Upper lobe of right lung (tissue), 1 donor: ENCODE results near the gene LRIG1. TPM values are rescaled to one million over a fixed set of nuclear protein-coding genes. Genes with fewer than 3 reads are reported as not detected.

Experiments
- ATAC-seq: fragments of 200-7000 bp; cut with Tn5 transposase; one replicate; pipeline ENCODE4 v1.9.1; 2020; ENCODE audit warnings: mild to moderate bottlenecking, moderate library complexity
- DNase-seq: peaks from one replicate; pipeline ENCODE4 v3.0.0-alpha.2; 2020
- H3K27ac ChIP-seq: fragments of 200-600 bp; one replicate; pipeline ENCODE4 v1.8.0; 2022
- H3K27me3 ChIP-seq: fragments of 200-600 bp; one replicate; pipeline ENCODE4 v1.8.0; 2022; ENCODE audit warnings: mild to moderate bottlenecking
- H3K36me3 ChIP-seq: fragments of 200-600 bp; one replicate; pipeline ENCODE4 v1.8.0; 2022
- H3K4me1 ChIP-seq: fragments of 200-600 bp; one replicate; pipeline ENCODE4 v1.8.0; 2022
- H3K4me3 ChIP-seq: fragments of 200-600 bp; one replicate; pipeline ENCODE4 v1.8.0; 2022; ENCODE audit warnings: mild to moderate bottlenecking
- H3K9me3 ChIP-seq: fragments of 200-600 bp; one replicate; pipeline ENCODE4 v1.8.0; 2022
- intact Hi-C: fragments of 100-400 bp; cut with DNase I; formaldehyde crosslinking; loops from one replicate; pipeline ENCODE4 v1.11.0; 2022
- total RNA-seq: library from RNA; stranded (reverse); fragmentation: NEBNext Ultra II Directional; extraction: Animal tissue kit (Norgen Biotek cat#: 25700); gene quantifications from one replicate; pipeline ENCODE4 v1.2.1, GENCODE V29; 2021
- TF ChIP-seq, protein P1 (sequence below): fragments of 200-600 bp; IDR thresholded peaks from one replicate; pipeline ENCODE4 v1.8.0; 2022; ENCODE audit warnings: antibody characterized with exemption
- donor health status: DM: no; HTN: yes; CAD: no; lungs with severe emphysema.

The LRIG1 gene
- total RNA-seq, 1 donor from 2014 or later = 56.2 TPM

DNA sequence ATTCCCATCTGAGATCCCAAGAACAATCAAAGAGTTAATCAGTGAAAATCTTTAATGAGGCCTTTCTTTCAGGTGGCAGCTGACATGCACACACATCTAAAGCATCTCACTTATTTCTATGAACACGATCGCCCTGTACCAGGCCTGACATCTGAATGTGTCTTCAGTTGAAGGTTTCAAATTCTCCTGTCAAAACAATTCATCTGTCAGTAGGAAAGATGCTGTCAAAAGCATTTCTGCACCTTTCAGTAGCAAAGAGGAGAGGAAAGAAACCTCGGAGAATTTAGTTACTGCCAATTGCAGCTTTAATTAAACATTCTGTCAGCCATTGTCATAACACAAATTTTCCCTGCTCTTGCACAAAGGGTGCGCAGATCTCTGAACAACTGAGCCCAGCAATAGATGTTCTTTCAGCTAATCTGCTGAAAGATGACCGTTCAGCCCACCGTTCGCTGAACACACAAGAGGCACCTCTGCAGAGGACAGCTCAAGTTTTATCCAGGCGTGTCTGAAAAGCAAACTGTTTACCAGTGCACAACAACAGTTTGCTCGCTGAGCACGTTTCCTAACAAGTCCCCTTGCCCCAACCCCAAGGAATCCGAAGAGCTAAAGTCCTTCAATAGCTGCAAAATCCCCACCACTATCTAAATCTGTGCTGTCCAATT lies 34.1 kb downstream of the LRIG1 start:
- Histone ChIP-seq H3K27me3 (no peaks in the 10 kb centered on the region), H3K27ac (no peak overlapping the region), H3K4me1 (peaks cover 25% of the 10 kb centered on the region), H3K4me3 (no peak overlapping the region), H3K36me3 (no peaks in the 10 kb centered on the region), H3K9me3 (no peaks in the 10 kb centered on the region)
- TF ChIP-seq, protein P1, sequence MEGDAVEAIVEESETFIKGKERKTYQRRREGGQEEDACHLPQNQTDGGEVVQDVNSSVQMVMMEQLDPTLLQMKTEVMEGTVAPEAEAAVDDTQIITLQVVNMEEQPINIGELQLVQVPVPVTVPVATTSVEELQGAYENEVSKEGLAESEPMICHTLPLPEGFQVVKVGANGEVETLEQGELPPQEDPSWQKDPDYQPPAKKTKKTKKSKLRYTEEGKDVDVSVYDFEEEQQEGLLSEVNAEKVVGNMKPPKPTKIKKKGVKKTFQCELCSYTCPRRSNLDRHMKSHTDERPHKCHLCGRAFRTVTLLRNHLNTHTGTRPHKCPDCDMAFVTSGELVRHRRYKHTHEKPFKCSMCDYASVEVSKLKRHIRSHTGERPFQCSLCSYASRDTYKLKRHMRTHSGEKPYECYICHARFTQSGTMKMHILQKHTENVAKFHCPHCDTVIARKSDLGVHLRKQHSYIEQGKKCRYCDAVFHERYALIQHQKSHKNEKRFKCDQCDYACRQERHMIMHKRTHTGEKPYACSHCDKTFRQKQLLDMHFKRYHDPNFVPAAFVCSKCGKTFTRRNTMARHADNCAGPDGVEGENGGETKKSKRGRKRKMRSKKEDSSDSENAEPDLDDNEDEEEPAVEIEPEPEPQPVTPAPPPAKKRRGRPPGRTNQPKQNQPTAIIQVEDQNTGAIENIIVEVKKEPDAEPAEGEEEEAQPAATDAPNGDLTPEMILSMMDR = no peak
- intact Hi-C loops = no loop called here
- ATAC-seq (no peak), DNase-seq (no peak)

DNA sequence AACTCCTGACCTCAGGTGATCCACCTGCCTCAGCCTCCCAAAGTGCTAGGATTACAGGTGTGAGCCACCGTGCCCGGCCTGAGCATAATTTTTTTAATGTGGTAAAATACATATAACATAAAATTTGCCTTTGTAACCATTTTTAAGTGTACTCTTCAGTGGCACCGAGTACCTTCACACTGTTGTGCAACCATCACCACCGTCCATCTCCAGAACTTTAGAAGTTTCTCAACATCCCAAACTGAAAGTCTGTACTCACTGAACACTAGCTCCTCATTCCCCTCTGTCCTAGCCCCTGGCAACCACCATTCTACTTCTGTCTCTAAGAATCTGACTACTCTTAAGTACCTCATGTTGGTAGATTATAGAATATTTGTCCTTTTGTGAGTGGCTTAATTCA lies 35.2 kb downstream of the LRIG1 start:
- Histone ChIP-seq H3K4me1 (peaks cover 25% of the 10 kb centered on the region), H3K4me3 (no peak overlapping the region), H3K27me3 (no peaks in the 10 kb centered on the region), H3K9me3 (no peaks in the 10 kb centered on the region), H3K36me3 (peaks cover 2% of the 10 kb centered on the region), H3K27ac (no peak overlapping the region)
- TF ChIP-seq, protein P1 = no peak
- intact Hi-C loops = no loop called here
- ATAC-seq = no peak
- no peak for DNase-seq

- no peak overlapping the region for H3K27ac ChIP-seq
- no peaks in the 10 kb centered on the region for H3K27me3 ChIP-seq
- H3K4me3 ChIP-seq = no peak overlapping the region
- DNase-seq = no peak
- H3K36me3 ChIP-seq = peaks cover 8% of the 10 kb centered on the region
- no peak for ATAC-seq
- peaks cover 25% of the 10 kb centered on the region for H3K4me1 ChIP-seq
- no peaks in the 10 kb centered on the region for H3K9me3 ChIP-seq
- TF ChIP-seq, protein P1 = no peak
- intact Hi-C loops = no loop called here
Measured at GRCh38 chr3:66465034-66465433, 35.8 kb downstream of the LRIG1 start.

DNA sequence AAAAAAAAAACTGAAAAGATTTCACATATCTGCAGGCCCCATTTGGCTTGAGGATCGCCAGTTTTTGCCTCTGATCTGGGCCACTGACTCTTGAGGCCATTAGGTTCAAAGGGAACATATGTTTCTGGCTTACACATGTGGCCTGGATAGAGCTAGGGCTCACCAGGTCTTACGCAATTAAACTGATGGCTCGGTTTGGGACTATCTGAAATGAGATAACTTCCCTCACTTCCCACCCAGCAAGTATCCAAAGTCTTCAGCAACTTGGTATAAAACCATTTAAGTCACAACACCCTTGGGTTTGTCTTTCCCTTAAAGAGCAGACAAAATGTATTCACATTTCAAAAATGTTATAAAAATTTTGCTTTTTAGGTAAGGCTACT lies 36.3 kb downstream of the LRIG1 start:
- peaks cover 25% of the 10 kb centered on the region for H3K4me1 ChIP-seq
- H3K4me3 ChIP-seq = no peak overlapping the region
- H3K9me3 ChIP-seq = no peaks in the 10 kb centered on the region
- H3K27me3 ChIP-seq = no peaks in the 10 kb centered on the region
- TF ChIP-seq, protein P1 = no peak
- peaks cover 13% of the 10 kb centered on the region for H3K36me3 ChIP-seq
- peak; percentile 8 for ATAC-seq
- intact Hi-C loops = no loop called here
- no peak for DNase-seq
- peak overlapping the region; percentile 67 for H3K27ac ChIP-seq

DNA sequence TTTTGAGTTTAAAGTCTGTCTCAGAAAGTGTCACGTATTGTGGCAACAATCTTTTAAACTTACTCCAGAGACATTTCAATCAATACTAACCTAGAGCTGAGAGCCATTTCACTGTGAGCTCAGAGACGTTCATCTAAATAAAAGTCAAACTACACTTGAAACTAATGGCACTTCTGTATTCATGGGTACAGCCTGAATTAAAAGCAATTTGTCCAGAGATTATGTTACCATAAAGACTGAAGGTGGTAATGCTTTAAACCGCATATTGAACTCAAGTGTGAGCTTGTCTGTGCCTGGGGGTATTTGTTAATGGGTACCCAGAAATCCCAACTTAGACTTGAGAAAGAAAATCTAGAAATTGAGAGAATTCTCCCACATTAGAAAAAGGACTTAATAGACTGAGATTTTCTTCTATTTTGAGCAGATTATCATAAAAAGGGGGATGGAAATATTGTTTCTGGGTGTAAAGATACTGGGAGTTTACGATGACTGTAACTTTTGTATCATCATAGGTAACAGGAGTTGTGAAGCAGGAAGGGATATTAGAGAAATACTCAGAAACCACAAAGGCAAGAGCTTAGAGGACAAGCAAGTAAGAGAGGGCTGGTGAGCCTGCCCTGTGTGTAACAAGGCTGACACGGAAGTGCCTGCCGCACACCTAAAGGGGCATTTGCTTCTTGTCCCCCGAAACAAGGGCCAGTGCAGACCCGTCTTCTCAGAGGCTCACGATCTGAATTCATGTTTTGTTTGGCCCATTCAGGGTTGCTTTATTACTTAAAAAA lies 36.9 kb downstream of the LRIG1 start:
- no peak for DNase-seq
- H3K36me3 ChIP-seq = peaks cover 13% of the 10 kb centered on the region

More for the DNA sequence above, 36.9 kb downstream of the LRIG1 start:
- peak; percentile 57 for ATAC-seq
- Histone ChIP-seq H3K27ac (peak overlapping the region; percentile 67), H3K27me3 (no peaks in the 10 kb centered on the region), H3K4me1 (peaks cover 25% of the 10 kb centered on the region), H3K9me3 (no peaks in the 10 kb centered on the region), H3K4me3 (no peak overlapping the region)
- intact Hi-C loops = no loop called here
- TF ChIP-seq, protein P1 = no peak
